ENCODE measurements around the gene DENND11.

- TF ChIP-seq, protein P1, sequence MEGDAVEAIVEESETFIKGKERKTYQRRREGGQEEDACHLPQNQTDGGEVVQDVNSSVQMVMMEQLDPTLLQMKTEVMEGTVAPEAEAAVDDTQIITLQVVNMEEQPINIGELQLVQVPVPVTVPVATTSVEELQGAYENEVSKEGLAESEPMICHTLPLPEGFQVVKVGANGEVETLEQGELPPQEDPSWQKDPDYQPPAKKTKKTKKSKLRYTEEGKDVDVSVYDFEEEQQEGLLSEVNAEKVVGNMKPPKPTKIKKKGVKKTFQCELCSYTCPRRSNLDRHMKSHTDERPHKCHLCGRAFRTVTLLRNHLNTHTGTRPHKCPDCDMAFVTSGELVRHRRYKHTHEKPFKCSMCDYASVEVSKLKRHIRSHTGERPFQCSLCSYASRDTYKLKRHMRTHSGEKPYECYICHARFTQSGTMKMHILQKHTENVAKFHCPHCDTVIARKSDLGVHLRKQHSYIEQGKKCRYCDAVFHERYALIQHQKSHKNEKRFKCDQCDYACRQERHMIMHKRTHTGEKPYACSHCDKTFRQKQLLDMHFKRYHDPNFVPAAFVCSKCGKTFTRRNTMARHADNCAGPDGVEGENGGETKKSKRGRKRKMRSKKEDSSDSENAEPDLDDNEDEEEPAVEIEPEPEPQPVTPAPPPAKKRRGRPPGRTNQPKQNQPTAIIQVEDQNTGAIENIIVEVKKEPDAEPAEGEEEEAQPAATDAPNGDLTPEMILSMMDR (IDR thresholded peaks at IDR 0.05), result no peak
- no peak for TF ChIP-seq POLR2A (IDR thresholded peaks at IDR 0.05)
These were observed 40.3 kb upstream of the DENND11 start for GRCh38 chr7:141742229-141742628.
